Stomach (tissue), 4 donors: ENCODE measurements around the gene EGFLAM.

Experiments used
- CTCF ChIP-seq, 7 experiments: fragments of 450-650 bp in 4 of 7; fragments of 200-600 bp in 3 of 7; sonication (generic) in 3 of 7; IDR thresholded peaks; one replicate each; pipeline ENCODE4 v1.5.1; 2016 to 2019; ENCODE audit warnings: antibody characterized with exemption in 7 of 7, control low read depth in 2 of 7, mild to moderate bottlenecking in 1 of 7
- POLR2A ChIP-seq, 4 donors: fragments of 450-650 bp; IDR thresholded peaks; one replicate each; pipeline ENCODE4 v1.6.1; 2016; ENCODE audit warnings: antibody characterized with exemption in 4 of 4, control low read depth in 2 of 4, mild to moderate bottlenecking in 1 of 4, moderate library complexity in 1 of 4

GRCh38 chr5:38378579-38378978, 120.2 kb downstream of the EGFLAM start:
- no peak for TF ChIP-seq CTCF (IDR thresholded peaks at IDR 0.05)
- TF ChIP-seq POLR2A (IDR thresholded peaks at IDR 0.05), result no peak
